Trophoblast cell (in vitro differentiated cells and primary cell): ENCODE results near the gene TSR1.

ENCODE experiments used
- DNase-seq, 2 donors: peaks; one replicate each; pipeline ENCODE4 v3.0.0-alpha.2; 2016
- H2AFZ ChIP-seq: 2 replicates; pipeline ENCODE4 v1.6.1; 2013; ENCODE audit warnings: low read length, moderate library complexity, mild to moderate bottlenecking; ENCODE audit not compliant: insufficient read depth, poor library complexity
- H2AK5ac ChIP-seq: 2 replicates; pipeline ENCODE4 v1.6.1; 2013; ENCODE audit warnings: mild to moderate bottlenecking, low read length
- H2BK120ac ChIP-seq: 2 replicates; pipeline ENCODE4 v1.6.1; 2013; ENCODE audit warnings: low read length, mild to moderate bottlenecking, moderate library complexity; ENCODE audit not compliant: insufficient read depth, poor library complexity
- H2BK12ac ChIP-seq: 2 replicates; pipeline ENCODE4 v1.6.1; 2013; ENCODE audit warnings: mild to moderate bottlenecking, low read length, moderate library complexity
- H2BK5ac ChIP-seq: 2 replicates; pipeline ENCODE4 v1.6.1; 2013; ENCODE audit warnings: low read length, low read depth, moderate library complexity, mild to moderate bottlenecking; ENCODE audit not compliant: poor library complexity
- H3K14ac ChIP-seq: 2 replicates; pipeline ENCODE4 v1.6.1; 2013; ENCODE audit warnings: mild to moderate bottlenecking, low read length
- H3K18ac ChIP-seq: 2 replicates; pipeline ENCODE4 v1.6.1; 2013; ENCODE audit warnings: mild to moderate bottlenecking, low read length
- H3K23ac ChIP-seq: 2 replicates; pipeline ENCODE4 v1.6.1; 2013; ENCODE audit warnings: low read length
- H3K27ac ChIP-seq: 2 replicates; pipeline ENCODE4 v1.5.1; 2013; ENCODE audit warnings: low read depth, mild to moderate bottlenecking, inconsistent platforms, low read length, moderate library complexity
- H3K27me3 ChIP-seq: 2 replicates; pipeline ENCODE4 v1.6.1; 2013; ENCODE audit warnings: inconsistent platforms, mild to moderate bottlenecking, low read length, moderate library complexity; ENCODE audit not compliant: insufficient read depth
- H3K36me3 ChIP-seq, 2 experiments: 1 replicate in 1 of 2; 2 replicates in 1 of 2; pipeline ENCODE4 v1.6.1; 2013; ENCODE audit warnings: low read length in 2 of 2, mild to moderate bottlenecking in 2 of 2, moderate library complexity in 1 of 2; ENCODE audit not compliant: insufficient read depth in 2 of 2, control insufficient read depth in 1 of 2
- H3K4ac ChIP-seq: 2 replicates; pipeline ENCODE4 v1.6.1; 2013; ENCODE audit warnings: low read depth, mild to moderate bottlenecking, low read length, moderate library complexity
- H3K4me1 ChIP-seq, 2 experiments: 1 replicate in 1 of 2; 2 replicates in 1 of 2; pipeline ENCODE4 v1.6.1; 2013; ENCODE audit warnings: low read length in 2 of 2, mild to moderate bottlenecking in 2 of 2, moderate library complexity in 1 of 2; ENCODE audit not compliant: insufficient read depth in 2 of 2, control insufficient read depth in 1 of 2
- H3K4me2 ChIP-seq: 2 replicates; pipeline ENCODE4 v1.6.1; 2013; ENCODE audit warnings: inconsistent platforms, mild to moderate bottlenecking, low read length, moderate library complexity
- H3K4me3 ChIP-seq: 2 replicates; pipeline ENCODE4 v1.5.1; 2013; ENCODE audit warnings: mild to moderate bottlenecking, low read depth, low read length, inconsistent platforms
- H3K79me1 ChIP-seq: one replicate; pipeline ENCODE4 v1.6.1; 2013; ENCODE audit warnings: low read length
- H3K79me2 ChIP-seq: 2 replicates; pipeline ENCODE4 v1.6.1; 2013; ENCODE audit warnings: low read length, mild to moderate bottlenecking; ENCODE audit not compliant: control insufficient read depth, insufficient read depth, poor library complexity
- H3K9ac ChIP-seq: 2 replicates; pipeline ENCODE4 v1.6.1; 2013; ENCODE audit warnings: mild to moderate bottlenecking, low read length
- H3K9me3 ChIP-seq: 2 replicates; pipeline ENCODE4 v1.6.1; 2013; ENCODE audit warnings: low read depth, mild to moderate bottlenecking, control low read depth, inconsistent platforms, low read length; ENCODE audit not compliant: insufficient read depth
- H4K12ac ChIP-seq: 2 replicates; pipeline ENCODE4 v1.6.1; 2013; ENCODE audit warnings: low read depth, mild to moderate bottlenecking, low read length, moderate library complexity
- H4K8ac ChIP-seq: 2 replicates; pipeline ENCODE4 v1.6.1; 2013; ENCODE audit warnings: low read depth, mild to moderate bottlenecking, low read length, moderate library complexity
- H4K91ac ChIP-seq: one replicate; pipeline ENCODE4 v1.6.1; 2013; ENCODE audit warnings: low read depth, mild to moderate bottlenecking, low read length, moderate library complexity
- WGBS: extraction: QIAGEN DNeasy Blood & Tissue Kit; methylation state at CpG from one replicate; pipeline ENCODE4 v1.1.7; 2013; ENCODE audit warnings: missing lambda C conversion rate; ENCODE audit not compliant: insufficient read length, insufficient coverage; ENCODE audit errors: extremely low coverage; 5-methylcytosine and 5-hydroxymethylcytosine counted together

Gene TSR1

DNA sequence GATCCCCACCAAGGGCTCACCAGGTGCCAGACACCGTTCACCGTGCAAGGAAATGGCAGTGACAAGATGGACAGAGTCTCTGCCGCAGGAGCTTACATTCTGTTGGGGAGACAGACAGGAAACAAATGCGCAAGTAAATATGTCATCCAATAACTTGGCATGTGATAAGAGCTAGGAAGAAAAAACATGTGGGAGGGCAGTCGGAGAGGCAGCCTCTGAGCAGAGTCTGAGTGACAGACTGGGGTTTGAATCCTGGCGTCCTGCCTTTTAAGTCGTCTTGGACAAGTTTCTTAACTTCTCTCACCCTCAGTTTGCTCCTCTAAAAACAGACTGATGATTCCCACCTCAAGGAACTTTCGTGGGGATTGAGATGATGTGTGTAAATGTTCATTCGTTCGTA, 8.3 kb upstream of the TSR1 start:
- H3K4me3 ChIP-seq, result no peak overlapping the region
- H2AK5ac ChIP-seq, result no peak overlapping the region
- no peak overlapping the region for H2AFZ ChIP-seq
- no peak overlapping the region for H3K9ac ChIP-seq
- H3K23ac ChIP-seq, result peak overlapping the region; percentile 23
- H3K14ac ChIP-seq, result no peak overlapping the region
- no peak overlapping the region for H3K4ac ChIP-seq
- H3K4me1 ChIP-seq, result peaks cover 20 to 22% of the 10 kb centered on the region in 2 experiments
- no CpG with 5 or more reads among the region's 10 CpGs for WGBS
- no peaks in the 10 kb centered on the region for H3K9me3 ChIP-seq
- no peak overlapping the region for H2BK5ac ChIP-seq
- peaks cover 5% of the 10 kb centered on the region for H3K79me2 ChIP-seq
- H3K79me1 ChIP-seq, result peaks cover 11% of the 10 kb centered on the region
- H3K27ac ChIP-seq, result no peak overlapping the region
- DNase-seq, result no peak
- H4K12ac ChIP-seq, result no peak overlapping the region
- no peak overlapping the region for H3K18ac ChIP-seq
- no peaks in the 10 kb centered on the region for H3K27me3 ChIP-seq
- H3K36me3 ChIP-seq, result peaks cover 9 to 21% of the 10 kb centered on the region in 2 experiments
- H4K91ac ChIP-seq, result no peak overlapping the region
- no peak overlapping the region for H4K8ac ChIP-seq
- no peak overlapping the region for H2BK12ac ChIP-seq
- H3K4me2 ChIP-seq, result no peak overlapping the region
- H2BK120ac ChIP-seq, result no peak overlapping the region

DNA sequence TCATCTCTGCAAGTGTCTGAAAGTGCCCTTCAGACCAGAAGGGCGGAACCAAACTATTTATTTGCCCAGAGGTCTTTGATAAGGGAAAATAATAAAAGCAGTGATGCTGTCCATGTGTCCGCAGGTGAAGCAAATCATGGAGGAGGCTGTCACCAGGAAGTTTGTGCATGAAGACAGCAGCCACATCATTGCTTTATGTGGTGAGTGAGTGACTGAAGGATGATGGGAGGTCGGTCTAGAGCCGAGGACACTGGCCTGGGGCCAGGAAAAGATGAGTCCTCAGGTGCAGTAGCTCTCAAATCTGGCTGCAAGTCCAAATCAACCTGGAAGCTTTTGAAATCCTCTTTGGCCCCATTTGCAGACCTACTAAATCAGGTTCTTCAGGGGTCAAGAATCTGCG, 7.2 kb upstream of the TSR1 start:
- H4K8ac ChIP-seq, result no peak overlapping the region
- no peak overlapping the region for H4K12ac ChIP-seq
- no peak overlapping the region for H2BK120ac ChIP-seq
- peaks cover 18 to 19% of the 10 kb centered on the region in 2 experiments for H3K4me1 ChIP-seq
- no peak for DNase-seq
- peaks cover 5% of the 10 kb centered on the region for H3K79me2 ChIP-seq
- no peak overlapping the region for H3K4me2 ChIP-seq
- no peak overlapping the region for H3K14ac ChIP-seq
- H2BK12ac ChIP-seq, result no peak overlapping the region
- peaks cover 9 to 21% of the 10 kb centered on the region in 2 experiments for H3K36me3 ChIP-seq
- no peak overlapping the region for H3K18ac ChIP-seq
- H3K27me3 ChIP-seq, result no peaks in the 10 kb centered on the region
- H3K4ac ChIP-seq, result no peak overlapping the region
- no CpG with 5 or more reads among the region's 5 CpGs for WGBS
- no peak overlapping the region for H2BK5ac ChIP-seq
- peaks cover 10% of the 10 kb centered on the region for H3K79me1 ChIP-seq
- no peaks in the 10 kb centered on the region for H3K9me3 ChIP-seq
- H2AFZ ChIP-seq, result no peak overlapping the region
- no peak overlapping the region for H4K91ac ChIP-seq
- no peak overlapping the region for H3K4me3 ChIP-seq
- no peak overlapping the region for H3K9ac ChIP-seq
- H3K27ac ChIP-seq, result no peak overlapping the region
- H2AK5ac ChIP-seq, result no peak overlapping the region
- H3K23ac ChIP-seq, result no peak overlapping the region

DNA sequence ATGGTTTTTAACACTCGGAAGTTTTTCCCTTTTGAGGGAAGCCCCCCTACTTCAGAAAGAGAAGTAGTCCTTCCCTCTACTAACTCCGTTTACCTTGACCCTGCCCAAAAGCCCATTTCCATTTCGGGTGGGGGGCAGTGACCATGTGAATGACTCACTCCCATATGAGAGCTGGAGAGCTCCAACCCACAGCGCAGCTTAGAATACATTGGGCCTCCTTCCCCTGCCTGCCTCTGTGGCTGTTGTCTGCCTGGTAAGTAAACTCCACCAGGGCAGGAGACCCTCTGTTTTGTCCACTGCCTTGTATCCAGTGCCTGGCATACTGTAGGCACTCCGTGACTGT, 2.0 kb upstream of the TSR1 start:
- DNase-seq, result peak in 1 of 2 donors; percentile 13
- Histone ChIP-seq H3K36me3 (peaks cover 5 to 21% of the 10 kb centered on the region in 2 experiments), H3K4me2 (peak overlapping the region; percentile 90), H2BK120ac (no peak overlapping the region), H3K4ac (no peak overlapping the region), H3K14ac (peak overlapping the region; percentile 20), H3K27ac (no peak overlapping the region), H3K4me1 (peaks cover 3 to 4% of the 10 kb centered on the region in 2 experiments), H4K91ac (no peak overlapping the region), H3K23ac (no peak overlapping the region), H2AFZ (peak overlapping the region; percentile 87), H2BK5ac (no peak overlapping the region), H3K4me3 (peak overlapping the region; percentile 82), H2BK12ac (no peak overlapping the region), H3K9me3 (no peaks in the 10 kb centered on the region), H4K12ac (no peak overlapping the region), H3K79me2 (peaks cover 18% of the 10 kb centered on the region), H4K8ac (no peak overlapping the region), H3K9ac (peak overlapping the region; percentile 28), H2AK5ac (peak overlapping the region; percentile 24), H3K27me3 (no peaks in the 10 kb centered on the region), H3K79me1 (peaks cover 16% of the 10 kb centered on the region), H3K18ac (peak overlapping the region; percentile 11)
- no CpG with 5 or more reads among the region's 5 CpGs for WGBS

DNA sequence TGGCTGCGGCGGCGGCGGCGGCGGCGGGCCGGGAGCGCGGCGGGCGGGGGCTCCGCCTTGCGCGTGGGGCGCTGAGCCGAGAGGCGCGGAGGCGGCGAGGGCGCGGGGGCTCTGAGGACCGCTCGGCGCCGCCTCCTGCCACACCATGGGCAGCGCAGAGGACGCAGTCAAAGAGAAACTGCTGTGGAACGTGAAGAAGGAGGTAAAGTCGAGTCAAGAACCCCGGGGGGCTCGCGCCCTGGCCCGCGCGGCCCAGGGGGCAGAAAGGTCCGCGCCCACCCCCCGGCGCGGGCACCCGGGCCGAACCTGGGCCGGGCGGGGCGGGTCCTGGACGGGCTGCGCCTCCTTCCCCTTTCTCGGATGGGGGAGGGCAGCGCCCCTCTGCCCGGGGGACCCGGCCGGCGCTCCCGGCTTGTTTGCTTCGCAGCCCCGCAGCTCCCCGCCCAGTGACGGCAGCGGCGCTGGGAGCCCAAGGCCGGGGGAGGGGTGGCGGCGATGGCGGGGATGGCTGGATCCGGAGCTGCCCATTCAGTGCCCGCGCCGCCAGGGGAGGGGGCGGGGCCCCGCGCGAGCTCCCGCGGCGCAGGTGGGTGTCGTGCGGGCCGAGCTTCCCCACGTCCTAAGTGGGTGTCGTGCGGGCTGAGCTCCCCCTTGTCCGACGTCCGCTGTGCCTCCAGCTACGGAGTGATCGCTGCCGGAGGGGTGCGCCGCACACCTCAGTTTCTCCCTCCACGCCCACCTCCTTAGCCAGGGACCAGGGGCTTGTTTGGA, 1.5 kb upstream of the TSR1 start:
- peak overlapping the region; percentile 87 for H2AFZ ChIP-seq
- WGBS, result no CpG with 5 or more reads among the region's 92 CpGs

More for the DNA sequence above, 1.5 kb upstream of the TSR1 start:
- H3K9me3 ChIP-seq, result no peaks in the 10 kb centered on the region
- peak overlapping the region; percentile 46 for H2BK5ac ChIP-seq
- H3K36me3 ChIP-seq, result peaks cover 5 to 21% of the 10 kb centered on the region in 2 experiments
- no peak overlapping the region for H3K23ac ChIP-seq
- H2BK12ac ChIP-seq, result no peak overlapping the region
- H4K12ac ChIP-seq, result peak overlapping the region; percentile 67
- peak overlapping the region; percentile 90 for H3K4me2 ChIP-seq
- H4K91ac ChIP-seq, result peak overlapping the region; percentile 89
- peak overlapping the region; percentile 69 for H3K18ac ChIP-seq
- peak overlapping the region; percentile 82 for H3K14ac ChIP-seq
- H3K4me1 ChIP-seq, result peaks cover 3 to 4% of the 10 kb centered on the region in 2 experiments
- peak overlapping the region; percentile 74 for H2BK120ac ChIP-seq
- peak overlapping the region; percentile 89 for H3K9ac ChIP-seq
- no peak overlapping the region for H2AK5ac ChIP-seq
- H3K4ac ChIP-seq, result no peak overlapping the region
- peaks cover 18% of the 10 kb centered on the region for H3K79me2 ChIP-seq
- H4K8ac ChIP-seq, result peak overlapping the region; percentile 68
- DNase-seq, result peak; percentile 45 to 67
- peak overlapping the region; percentile 60 for H3K27ac ChIP-seq
- H3K79me1 ChIP-seq, result peaks cover 16% of the 10 kb centered on the region
- no peaks in the 10 kb centered on the region for H3K27me3 ChIP-seq
- peak overlapping the region; percentile 82 for H3K4me3 ChIP-seq
